ENCODE data around the gene RNF186. TPM values are rescaled to one million over a fixed set of nuclear protein-coding genes. Genes with fewer than 3 reads are reported as not detected.
A peak's percentile ranks its signal among the peaks of the same experiment; 100 is the strongest.

RNF186 gene
- total and polyA plus RNA-seq, 12 donors, result not detected

DNA sequence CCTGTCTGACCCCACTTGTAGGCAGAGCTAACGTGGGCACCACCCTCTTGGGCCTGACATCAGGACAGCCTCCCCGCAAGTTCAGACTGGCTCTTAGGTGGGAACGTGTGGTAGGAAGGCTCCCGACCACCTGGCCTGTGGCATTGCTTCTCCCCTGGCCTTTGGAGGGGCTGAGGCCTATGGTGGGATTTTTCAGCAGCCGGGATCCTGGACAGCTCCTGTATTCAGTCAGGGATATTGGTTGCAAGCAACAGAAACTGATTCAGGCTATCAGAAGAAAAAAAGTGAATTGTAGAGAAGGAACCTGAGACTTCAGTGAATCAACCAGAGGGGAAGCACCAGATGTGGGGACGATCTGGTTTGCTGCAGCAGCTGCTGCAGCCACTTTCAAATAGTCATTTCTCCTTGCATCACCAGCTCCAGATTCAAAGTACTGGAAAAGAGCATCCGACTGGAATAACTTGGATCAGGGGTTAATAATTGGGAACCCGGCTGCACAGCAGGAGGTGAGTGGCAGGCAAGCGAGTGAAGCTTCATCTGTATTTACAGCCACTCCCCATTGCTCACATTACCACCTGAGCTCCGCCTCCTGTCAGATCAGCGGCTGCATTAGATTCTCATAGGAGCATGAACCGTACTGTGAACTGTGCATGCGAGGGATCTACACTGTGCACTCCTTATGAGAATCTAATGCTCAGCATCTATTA, 5.9 kb downstream of the RNF186 start:
- Histone ChIP-seq H3K27me3 (peaks cover 0 to 7% (median 0%) of the 10 kb centered on the region in 7 donors), H3K9me3 (peaks cover 0 to 8% (median 0%) of the 10 kb centered on the region in 11 donors), H3K4me1 (no peaks in the 10 kb centered on the region), H3K27ac (no peak overlapping the region), H3K36me3 (no peaks in the 10 kb centered on the region), H3K4me3 (no peak overlapping the region)
- intact Hi-C loops (cut with DNase I), result loop anchor here in 1 of 10 donors (10.0 kb wide), 1 partner anchor 94 kb away; no protein-coding TSS in a partner anchor
- TF ChIP-seq, protein P1, sequence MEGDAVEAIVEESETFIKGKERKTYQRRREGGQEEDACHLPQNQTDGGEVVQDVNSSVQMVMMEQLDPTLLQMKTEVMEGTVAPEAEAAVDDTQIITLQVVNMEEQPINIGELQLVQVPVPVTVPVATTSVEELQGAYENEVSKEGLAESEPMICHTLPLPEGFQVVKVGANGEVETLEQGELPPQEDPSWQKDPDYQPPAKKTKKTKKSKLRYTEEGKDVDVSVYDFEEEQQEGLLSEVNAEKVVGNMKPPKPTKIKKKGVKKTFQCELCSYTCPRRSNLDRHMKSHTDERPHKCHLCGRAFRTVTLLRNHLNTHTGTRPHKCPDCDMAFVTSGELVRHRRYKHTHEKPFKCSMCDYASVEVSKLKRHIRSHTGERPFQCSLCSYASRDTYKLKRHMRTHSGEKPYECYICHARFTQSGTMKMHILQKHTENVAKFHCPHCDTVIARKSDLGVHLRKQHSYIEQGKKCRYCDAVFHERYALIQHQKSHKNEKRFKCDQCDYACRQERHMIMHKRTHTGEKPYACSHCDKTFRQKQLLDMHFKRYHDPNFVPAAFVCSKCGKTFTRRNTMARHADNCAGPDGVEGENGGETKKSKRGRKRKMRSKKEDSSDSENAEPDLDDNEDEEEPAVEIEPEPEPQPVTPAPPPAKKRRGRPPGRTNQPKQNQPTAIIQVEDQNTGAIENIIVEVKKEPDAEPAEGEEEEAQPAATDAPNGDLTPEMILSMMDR (IDR thresholded peaks at IDR 0.05), result no peak
- ATAC-seq (no peak), DNase-seq (no peak)
- WGBS, 2 donors, result 74 to 83% methylated on average over 13 of the region's 13 CpGs

GRCh38 chr1:19808351-19808750, 6.7 kb downstream of the RNF186 start:
- Histone ChIP-seq H3K27me3 (peaks cover 0 to 10% (median 0%) of the 10 kb centered on the region in 7 donors), H3K4me3 (no peak overlapping the region), H3K9me3 (peaks cover 0 to 8% (median 0%) of the 10 kb centered on the region in 11 donors), H3K4me1 (no peaks in the 10 kb centered on the region), H3K27ac (no peak overlapping the region), H3K36me3 (no peaks in the 10 kb centered on the region)
- 82 to 87% methylated on average over 7 of the region's 7 CpGs for WGBS, 2 donors
- no peak for ATAC-seq
- no peak for DNase-seq
- TF ChIP-seq, protein P1 (IDR thresholded peaks at IDR 0.05), result no peak
- intact Hi-C loops (cut with DNase I), result loop anchor here in 1 of 10 donors (10.0 kb wide), 1 partner anchor 94 kb away; no protein-coding TSS in a partner anchor

- H3K4me1 ChIP-seq, result peaks cover 0 to 8% (median 6%) of the 10 kb centered on the region in 9 donors
- H3K4me3 ChIP-seq, result no peak overlapping the region
- H3K27ac ChIP-seq, result peak overlapping the region in 1 of 10 donors; percentile 22
- TF ChIP-seq, protein P1 (IDR thresholded peaks at IDR 0.05), result no peak
- no peaks in the 10 kb centered on the region for H3K36me3 ChIP-seq
- intact Hi-C loops (cut with DNase I), result loop anchor here in 1 of 10 donors (10.0 kb wide), 1 partner anchor 90 kb away; no protein-coding TSS in a partner anchor
- H3K27me3 ChIP-seq, result peaks cover 0 to 6% (median 0%) of the 10 kb centered on the region in 7 donors
- ATAC-seq, result peak in 7 of 8 donors; percentile 19 to 60 (median 33)
- WGBS, 2 donors, result 62 to 75% methylated on average over 6 of the region's 6 CpGs
- DNase-seq, result peak in 1 of 2 donors; percentile 18
- H3K9me3 ChIP-seq, result peaks cover 0 to 8% (median 0%) of the 10 kb centered on the region in 11 donors
Observed at GRCh38 chr1:19804831-19805251, 10.2 kb downstream of the RNF186 start.

- intact Hi-C loops (cut with DNase I), result loop anchor here in 1 of 10 donors (10.0 kb wide), 1 partner anchor 87 kb away; no protein-coding TSS in a partner anchor
- DNase-seq, result no peak
- H3K27me3 ChIP-seq, result peaks cover 0 to 6% (median 0%) of the 10 kb centered on the region in 7 donors
- no peaks in the 10 kb centered on the region for H3K9me3 ChIP-seq
- H3K4me3 ChIP-seq, result no peak overlapping the region
- no peak for ATAC-seq
- peaks cover 0 to 20% (median 15%) of the 10 kb centered on the region in 9 donors for H3K4me1 ChIP-seq
- TF ChIP-seq, protein P1 (IDR thresholded peaks at IDR 0.05), result no peak
- 46 to 60% methylated on average over 7 of the region's 7 CpGs for WGBS, 2 donors
- peaks cover 0 to 3% (median 0%) of the 10 kb centered on the region in 9 donors for H3K36me3 ChIP-seq
- no peak overlapping the region for H3K27ac ChIP-seq
Observed at GRCh38 chr1:19802269-19802668, 12.8 kb downstream of the RNF186 start.

Data from heart right ventricle (tissue), 16 donors.